Measurements from ENCODE around the gene PNMA1. TPM values are rescaled to one million over a fixed set of nuclear protein-coding genes. Genes with fewer than 3 reads are reported as not detected.

PNMA1 gene
- total and polyA plus RNA-seq, 2 of the 13 experiments (the other 11 are each of a cell fraction or from before 2014, with no cell fraction given) = 7.0 to 8.3 TPM

GRCh38 chr14:73752297-73752992, 38.3 kb upstream of the PNMA1 start (continued):
- no peak for TF ChIP-seq ZBTB26 (CRISPR knock-in tag; IDR thresholded peaks at IDR 0.05; ENCODE audit: borderline replicate concordance)
- no peak for TF ChIP-seq ZNF382 (CRISPR knock-in tag; IDR thresholded peaks at IDR 0.05; ENCODE audit: borderline replicate concordance)
- TF ChIP-seq RBM22 (optimal IDR thresholded peaks at IDR 0.05; ENCODE audit: low read length) = peak; percentile 65
- no peak for TF ChIP-seq ZMYM4 (CRISPR knock-in tag; IDR thresholded peaks at IDR 0.05)
- TF ChIP-seq SIN3A (IDR thresholded peaks at IDR 0.05; ENCODE audit: borderline replicate concordance, low read depth, low read length) = no peak
- TF ChIP-seq RAD21 (CRISPR knock-in tag; IDR thresholded peaks at IDR 0.05) = peak; percentile 51; the same call in 1 of the 2 replicates
- no peak for TF ChIP-seq TIGD3 (CRISPR knock-in tag; IDR thresholded peaks at IDR 0.05; ENCODE audit: borderline replicate concordance)
- peak; percentile 8; the same call in 1 of the 2 replicates for TF ChIP-seq CTCF (CRISPR knock-in tag; IDR thresholded peaks at IDR 0.05)
- TF ChIP-seq POLR2G (IDR thresholded peaks at IDR 0.05; ENCODE audit: low read depth, low read length) = no peak
- no peak for TF ChIP-seq ZNF234 (CRISPR knock-in tag; conservative IDR thresholded peaks at IDR 0.05)
- TF ChIP-seq ZKSCAN1 (IDR thresholded peaks at IDR 0.05; ENCODE audit: low read length) = no peak
- TF ChIP-seq ZNF441 (CRISPR knock-in tag; IDR thresholded peaks at IDR 0.05; ENCODE audit: borderline replicate concordance) = no peak
- TF ChIP-seq PCBP1 (IDR thresholded peaks at IDR 0.05; ENCODE audit: borderline replicate concordance, low read depth, low read length) = no peak

Data from HepG2 (cell line).